Testis (tissue), 5 donors: ENCODE measurements around the gene PITX1. TPM values are rescaled to one million over a fixed set of nuclear protein-coding genes. Genes with fewer than 3 reads are reported as not detected.
A peak's percentile ranks its signal among the peaks of the same experiment; 100 is the strongest.
"Not testable (repeated sequence)": the region's sequence is repeated elsewhere in the genome, so short reads cannot be mapped to it uniquely, and the experiment has no call there.

ENCODE experiments used
- DNase-seq: peaks from one replicate; pipeline ENCODE4 v3.0.0-alpha.2; 2019
- H3K27ac ChIP-seq, 2 donors: fragments of 200-600 bp; sonication (generic); one replicate each; pipeline ENCODE4 v1.5.1; 2019
- H3K27me3 ChIP-seq: fragments of 200-600 bp; sonication (generic); one replicate; pipeline ENCODE4 v1.5.1; 2019
- H3K36me3 ChIP-seq: fragments of 200-600 bp; sonication (generic); one replicate; pipeline ENCODE4 v1.5.1; 2017; ENCODE audit warnings: low read depth; ENCODE audit errors: missing control alignments
- H3K4me1 ChIP-seq: fragments of 200-600 bp; sonication (generic); one replicate; pipeline ENCODE4 v1.5.1; 2019
- H3K4me3 ChIP-seq, 2 donors: fragments of 200-600 bp; sonication (generic); one replicate each; pipeline ENCODE4 v1.5.1; 2017 to 2019
- H3K9me3 ChIP-seq: fragments of 200-600 bp; sonication (generic); one replicate; pipeline ENCODE4 v1.5.1; 2017
- CTCF ChIP-seq, 3 experiments: fragments of 450-650 bp in 2 of 3; fragments of 200-600 bp in 1 of 3; sonication (generic) in 1 of 3; IDR thresholded peaks; one replicate each; pipeline ENCODE4 v1.5.1; 2016 to 2019; ENCODE audit warnings: antibody characterized with exemption in 3 of 3, mild to moderate bottlenecking in 2 of 3, moderate library complexity in 1 of 3
- POLR2A ChIP-seq: fragments of 450-650 bp; IDR thresholded peaks from one replicate; pipeline ENCODE4 v1.6.1; 2017; ENCODE audit warnings: antibody characterized with exemption, mild to moderate bottlenecking, moderate library complexity
- WGBS, 2 donors: methylation state at CpG; one replicate each; pipeline ENCODE4 v1.1.5; 2018; 5-methylcytosine and 5-hydroxymethylcytosine counted together
- intact Hi-C: fragments of 100-400 bp; cut with DNase I; formaldehyde crosslinking; loops from one replicate; pipeline ENCODE4 v1.15.1; 2023; ENCODE audit warnings: low total_unique reads
- long read RNA-seq, 2 donors: transcript quantifications; one replicate each; lab custom pipeline, GENCODE V29; 2026
- polyA plus RNA-seq: library from polyadenylated mRNA; stranded (reverse); fragments of 350-450 nt; fragmentation: Illumina TruSeq; extraction: RNeasy Lipid Tissue Mini Kit (QIAGEN cat#74804); gene quantifications from one replicate; pipeline ENCODE4 v1.2.3, GENCODE V29; 2014; ENCODE audit warnings: low read depth, low replicate concordance; ENCODE audit not compliant: insufficient read depth
- total RNA-seq, 2 donors: library from RNA; depleted of rRNA; stranded (reverse); fragments of >200 nt; gene quantifications; one replicate each; pipeline ENCODE4 v1.2.3, GENCODE V29; 2016

The PITX1 gene
- total RNA-seq (1 to 10 TPM; 3.0 to 4.1 TPM), polyA plus RNA-seq (3.6 TPM)
- long read RNA-seq, donor 1, partial matches to known transcripts, result 0 of 1 reads
- long read RNA-seq, donor 1, other reads (novel, unspliced or antisense), result 0 of 1 reads
- long read RNA-seq, donor 2, partial matches to known transcripts, result 0 of 1 reads
- long read RNA-seq, donor 2, other reads (novel, unspliced or antisense), result 0 of 1 reads

GRCh38 chr5:135033901-135034235, at the start of gene PITX1:
PITX1 (minus strand) TSS chr5:135034228; CDS start chr5:135033881, 347 bp downstream.
- 1% methylated on average over 18 of the region's 49 CpGs; no CpG with 5 or more reads in 1 of the 2 donors for WGBS, 2 donors
- Histone ChIP-seq H3K36me3 (no peaks in the 10 kb centered on the region), H3K4me1 (peaks cover 7% of the 10 kb centered on the region), H3K27ac (no peak within 1 kb of the TSS), H3K9me3 (no peaks in the 10 kb centered on the region), H3K4me3 (peak within 1 kb of the TSS; percentile 34 to 49), H3K27me3 (no peaks in the 10 kb centered on the region)
- TF ChIP-seq POLR2A (no peak), CTCF (IDR thresholded peaks at IDR 0.05) (no peak)
- no peak for DNase-seq
- intact Hi-C loops, result no loop called here

GRCh38 chr5:135083334-135083733, 49.3 kb upstream of the PITX1 start:
- WGBS, 2 donors, result 91 to 92% methylated on average over 3 of the region's 3 CpGs

DNA sequence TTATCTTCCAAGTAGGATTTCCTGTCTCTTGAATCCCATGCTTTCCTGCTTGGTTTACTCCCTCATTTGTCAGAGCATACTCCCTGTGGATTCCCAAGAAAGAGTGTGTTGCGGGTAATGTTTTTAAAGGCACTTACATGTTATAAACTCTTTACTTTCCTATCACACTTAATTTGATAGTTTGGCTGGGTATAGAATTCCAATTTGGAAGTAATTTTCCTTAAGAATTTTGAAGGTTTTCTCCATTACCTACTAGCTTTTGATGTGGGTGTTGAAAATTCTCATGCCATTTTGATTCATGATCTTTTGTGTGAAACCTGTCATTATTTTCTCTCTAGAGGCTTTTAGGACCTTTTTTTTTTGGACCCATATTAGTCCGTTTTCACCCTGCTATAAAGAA, 47.2 kb upstream of the PITX1 start:
- intact Hi-C loops, result no loop called here
- 90 to 94% methylated on average over 2 of the region's 2 CpGs for WGBS, 2 donors
- H3K4me3 ChIP-seq, result no peak overlapping the region
- no peaks in the 10 kb centered on the region for H3K4me1 ChIP-seq
- no peaks in the 10 kb centered on the region for H3K9me3 ChIP-seq
- no peaks in the 10 kb centered on the region for H3K27me3 ChIP-seq
- DNase-seq, result no peak
- H3K27ac ChIP-seq, result no peak overlapping the region
- H3K36me3 ChIP-seq, result no peaks in the 10 kb centered on the region
- TF ChIP-seq CTCF (IDR thresholded peaks at IDR 0.05) (no peak), POLR2A (no peak)

More at GRCh38 chr5:135083334-135083733, 49.3 kb upstream of the PITX1 start:
- DNase-seq, intact Hi-C loops, H3K36me3 ChIP-seq, H3K4me3 ChIP-seq, H3K27ac ChIP-seq, H3K27me3 ChIP-seq, H3K4me1 ChIP-seq, H3K9me3 ChIP-seq: not testable (repeated sequence)

- Histone ChIP-seq H3K27me3 (no peaks in the 10 kb centered on the region), H3K36me3 (no peaks in the 10 kb centered on the region), H3K27ac (no peak overlapping the region), H3K4me3 (no peak overlapping the region), H3K9me3 (no peaks in the 10 kb centered on the region), H3K4me1 (no peaks in the 10 kb centered on the region)
- WGBS, 2 donors, result 71 to 90% methylated on average over 2 of the region's 2 CpGs
- intact Hi-C loops, result no loop called here
- DNase-seq, result no peak
- TF ChIP-seq POLR2A (no peak), CTCF (IDR thresholded peaks at IDR 0.05) (no peak)
Observed at GRCh38 chr5:135079760-135080159, 45.7 kb upstream of the PITX1 start.

- TF ChIP-seq POLR2A (no peak), CTCF (IDR thresholded peaks at IDR 0.05) (no peak)
- no peaks in the 10 kb centered on the region for H3K36me3 ChIP-seq
- intact Hi-C loops, result no loop called here
Observed at GRCh38 chr5:135079099-135079681, 45.2 kb upstream of the PITX1 start.

More at GRCh38 chr5:135079099-135079681, 45.2 kb upstream of the PITX1 start:
- Histone ChIP-seq H3K4me3 (no peak overlapping the region), H3K27me3 (no peaks in the 10 kb centered on the region), H3K9me3 (no peaks in the 10 kb centered on the region), H3K27ac (no peak overlapping the region), H3K4me1 (no peaks in the 10 kb centered on the region)
- DNase-seq, result no peak
- 81 to 100% methylated on average over 3 of the region's 3 CpGs for WGBS, 2 donors
